ENCODE data around the gene NLRC4.

NLRC4 gene

GRCh38 chr2:32200814-32201213, 63.9 kb downstream of the NLRC4 start:
- H3K9me3 ChIP-seq (ENCODE audit: insufficient read depth, low read depth, low read length), result no peaks in the 10 kb centered on the region
- H3K4me3 ChIP-seq (ENCODE audit: low read length), result no peak overlapping the region
- no peaks in the 10 kb centered on the region for H3K27me3 ChIP-seq (ENCODE audit: insufficient read depth, low read length)
- no peak overlapping the region for H3K27ac ChIP-seq (ENCODE audit: low read length)
- no peaks in the 10 kb centered on the region for H3K4me1 ChIP-seq (ENCODE audit: insufficient read depth, low read length)
- no peak overlapping the region for H3K9ac ChIP-seq (ENCODE audit: low read depth, low read length)
- peaks cover 44% of the 10 kb centered on the region for H3K36me3 ChIP-seq (ENCODE audit: insufficient read depth, low read depth, low read length)

GRCh38 chr2:32192418-32192817, 72.3 kb downstream of the NLRC4 start:
- H3K36me3 ChIP-seq (ENCODE audit: insufficient read depth, low read depth, low read length), result peaks cover 38% of the 10 kb centered on the region
- no peak overlapping the region for H3K4me3 ChIP-seq (ENCODE audit: low read length)
- H3K9me3 ChIP-seq (ENCODE audit: insufficient read depth, low read depth, low read length), result no peaks in the 10 kb centered on the region
- H3K27ac ChIP-seq (ENCODE audit: low read length), result no peak overlapping the region
- no peaks in the 10 kb centered on the region for H3K4me1 ChIP-seq (ENCODE audit: insufficient read depth, low read length)
- no peaks in the 10 kb centered on the region for H3K27me3 ChIP-seq (ENCODE audit: insufficient read depth, low read length)
- H3K9ac ChIP-seq (ENCODE audit: low read depth, low read length), result no peak overlapping the region

GRCh38 chr2:32189011-32189410, 75.7 kb downstream of the NLRC4 start:
- H3K27ac ChIP-seq (ENCODE audit: low read length), result no peak overlapping the region
- no peaks in the 10 kb centered on the region for H3K4me1 ChIP-seq (ENCODE audit: insufficient read depth, low read length)
- H3K36me3 ChIP-seq (ENCODE audit: insufficient read depth, low read depth, low read length), result peaks cover 46% of the 10 kb centered on the region
- no peak overlapping the region for H3K9ac ChIP-seq (ENCODE audit: low read depth, low read length)
- no peak overlapping the region for H3K4me3 ChIP-seq (ENCODE audit: low read length)
- no peaks in the 10 kb centered on the region for H3K9me3 ChIP-seq (ENCODE audit: insufficient read depth, low read depth, low read length)
- H3K27me3 ChIP-seq (ENCODE audit: insufficient read depth, low read length), result no peaks in the 10 kb centered on the region

- Histone ChIP-seq H3K9ac (ENCODE audit: low read depth, low read length) (no peak overlapping the region), H3K4me3 (ENCODE audit: low read length) (no peak overlapping the region), H3K36me3 (ENCODE audit: insufficient read depth, low read depth, low read length) (peaks cover 49% of the 10 kb centered on the region), H3K4me1 (ENCODE audit: insufficient read depth, low read length) (no peaks in the 10 kb centered on the region), H3K9me3 (ENCODE audit: insufficient read depth, low read depth, low read length) (no peaks in the 10 kb centered on the region), H3K27me3 (ENCODE audit: insufficient read depth, low read length) (no peaks in the 10 kb centered on the region), H3K27ac (ENCODE audit: low read length) (no peak overlapping the region)
Observed at GRCh38 chr2:32182667-32183066, 82.0 kb downstream of the NLRC4 start.
